GM12891 (cell line): ENCODE measurements around the gene CAMK1G.

Source experiments
- PAX5 ChIP-seq: IDR thresholded peaks from 2 replicates; pipeline ENCODE4 v1.6.1; 2011; ENCODE audit warnings: low read length, moderate library complexity, mild to moderate bottlenecking; ENCODE audit not compliant: insufficient read depth, severe bottlenecking
- POLR2AphosphoS5 ChIP-seq: IDR thresholded peaks from 2 replicates; pipeline ENCODE4 v1.6.1; 2011; ENCODE audit warnings: low read depth, low read length, control low read depth

DNA sequence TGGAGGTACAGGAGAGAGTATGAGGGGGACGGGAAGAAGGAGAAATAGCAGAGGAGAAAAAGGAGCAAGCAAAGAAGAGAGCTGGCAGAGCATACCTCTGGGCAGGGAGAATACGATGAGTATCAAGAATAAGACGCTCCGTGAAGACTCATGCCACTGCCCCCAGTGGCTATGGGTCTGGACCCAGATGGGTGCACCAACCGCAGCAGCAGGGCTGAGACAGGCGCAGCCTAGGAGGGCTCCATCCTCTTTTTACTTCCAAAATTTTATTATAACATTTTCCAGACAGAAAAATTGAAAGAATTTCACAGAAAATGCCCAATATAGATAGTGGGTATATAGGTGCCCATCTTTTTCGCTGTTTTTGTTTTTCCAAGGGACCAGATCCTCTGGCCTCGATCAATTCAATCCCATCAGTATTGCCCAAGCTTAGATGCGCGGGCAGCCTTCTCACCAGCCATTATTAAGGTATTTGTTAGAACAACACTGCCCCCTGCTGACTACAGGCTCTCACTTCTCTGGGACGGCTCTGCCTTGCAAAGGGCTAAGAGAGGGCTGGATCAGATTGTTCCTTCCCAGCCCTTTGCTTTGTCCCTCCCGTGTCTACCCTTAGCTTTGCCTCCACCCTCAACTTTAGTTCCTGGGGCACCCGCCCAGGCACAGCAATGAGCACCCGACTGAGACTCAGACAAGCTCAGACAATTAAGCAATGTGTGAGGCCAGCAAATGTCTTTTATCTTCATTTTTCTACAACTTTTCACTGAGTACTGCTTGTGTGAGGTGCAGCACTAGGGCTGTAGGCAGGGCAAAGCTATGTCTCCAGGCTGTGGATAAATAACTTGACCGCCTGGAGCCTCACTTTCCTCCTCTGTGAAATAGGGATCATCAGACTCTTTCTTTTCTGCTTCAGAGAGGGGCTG lies 17.5 kb upstream of the CAMK1G start:
- TF ChIP-seq POLR2AphosphoS5 (no peak), PAX5 (no peak)
